Epithelial cell of esophagus (primary cell): ENCODE results near the gene TNC.

Experiments
- DNase-seq: peaks from one replicate; pipeline ENCODE4 v3.0.0; 2010; ENCODE audit warnings: low read depth
- H3K4me3 ChIP-seq: 2 replicates; pipeline ENCODE4 v1.5.1; 2011; ENCODE audit warnings: mild to moderate bottlenecking, low read length, control low read depth
- CTCF ChIP-seq: IDR thresholded peaks from 2 replicates; pipeline ENCODE4 v1.5.1; 2011; ENCODE audit warnings: low read depth, mild to moderate bottlenecking, low read length, control low read depth, inconsistent platforms; ENCODE audit not compliant: insufficient read depth; ENCODE audit errors: missing control alignments

TNC gene

GRCh38 chr9:115035841-115036612 is 81.9 kb downstream of the TNC start:
- TF ChIP-seq CTCF, result no peak
- no peak overlapping the region for H3K4me3 ChIP-seq
- peak; percentile 97 for DNase-seq

GRCh38 chr9:115034801-115035200 is 83.2 kb downstream of the TNC start:
- TF ChIP-seq CTCF, result no peak
- H3K4me3 ChIP-seq, result no peak overlapping the region
- DNase-seq, result peak; percentile 72

GRCh38 chr9:115033800-115034199 is 84.2 kb downstream of the TNC start:
- no peak for DNase-seq
- H3K4me3 ChIP-seq, result no peak overlapping the region
- TF ChIP-seq CTCF, result no peak

GRCh38 chr9:115032296-115032695 is 85.7 kb downstream of the TNC start:
- H3K4me3 ChIP-seq, result no peak overlapping the region
- no peak for TF ChIP-seq CTCF
- DNase-seq, result no peak

GRCh38 chr9:115030006-115030405 is 88.0 kb downstream of the TNC start:
- no peak overlapping the region for H3K4me3 ChIP-seq
- no peak for TF ChIP-seq CTCF
- DNase-seq, result no peak

GRCh38 chr9:115025721-115026120 is 92.2 kb downstream of the TNC start:
- H3K4me3 ChIP-seq, result no peak overlapping the region
- TF ChIP-seq CTCF, result no peak
- no peak for DNase-seq
